COLO668 (cell line): ENCODE data around the gene CTDP1.

Experiments used
- DNase-seq: peaks from one replicate; lab custom pipeline; 2025; ENCODE audit not compliant: unreplicated experiment; lab: John Stamatoyannopoulos, UW

Gene CTDP1

DNA sequence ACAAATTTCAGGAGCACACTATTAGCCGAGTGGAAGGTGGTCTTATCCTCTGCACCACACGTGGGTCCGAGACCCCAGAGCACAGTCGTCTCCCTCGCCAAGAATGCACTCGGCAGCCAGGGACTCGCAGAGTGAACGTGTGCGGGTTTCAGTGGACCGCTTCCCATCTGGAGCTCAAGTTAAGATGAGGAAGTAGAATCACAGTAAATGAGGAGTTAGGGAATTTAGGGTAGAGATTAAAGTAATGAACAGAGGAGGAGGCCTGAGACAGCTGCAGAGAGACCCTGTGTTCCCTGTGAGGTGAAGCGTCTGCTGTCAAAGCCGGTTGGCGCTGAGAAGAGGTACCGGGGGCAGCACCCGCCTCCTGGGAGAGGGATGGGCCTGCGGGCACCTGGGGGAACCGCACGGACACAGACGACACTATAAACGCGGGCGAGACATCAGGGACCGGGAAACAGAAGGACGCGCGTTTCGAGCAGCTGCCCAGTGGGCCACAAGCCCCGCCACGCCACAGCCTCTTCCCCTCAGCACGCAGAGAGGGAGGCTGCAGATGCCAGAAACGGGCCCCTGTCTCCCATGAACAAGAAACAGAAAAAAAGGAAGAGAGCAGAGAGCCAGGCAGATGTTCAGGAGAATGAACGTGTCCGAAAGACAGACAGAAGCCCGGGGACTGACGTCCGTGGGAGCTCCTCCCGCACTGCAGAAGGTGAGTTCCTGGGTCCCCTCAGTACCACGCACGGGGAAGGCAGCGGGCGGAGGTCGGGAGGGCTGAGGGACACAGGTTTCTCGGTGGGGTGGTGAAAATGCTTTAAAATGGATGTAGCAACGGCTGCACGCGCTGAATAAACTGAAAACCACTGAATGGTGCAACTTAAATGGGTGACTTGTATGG lies 112.7 kb downstream of the CTDP1 start:
- DNase-seq = no peak

DNA sequence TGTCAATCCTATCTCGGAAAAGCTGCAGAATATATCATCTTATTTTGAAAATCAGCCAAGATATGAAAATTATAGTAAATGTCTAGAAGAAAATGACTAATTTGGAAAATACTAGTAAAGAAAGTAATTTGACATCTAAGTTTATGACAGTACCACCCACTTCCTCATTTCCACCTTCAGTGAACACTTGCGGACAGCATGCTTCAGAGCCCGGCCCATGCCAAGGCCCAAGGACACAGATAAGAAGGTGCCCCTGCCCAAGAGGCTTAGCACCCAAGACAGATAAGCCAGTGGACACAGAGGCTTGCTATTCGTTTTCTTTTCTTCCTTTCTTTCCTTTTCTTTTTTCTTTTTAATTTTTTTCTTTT lies 113.4 kb downstream of the CTDP1 start:
- no peak for DNase-seq

DNA sequence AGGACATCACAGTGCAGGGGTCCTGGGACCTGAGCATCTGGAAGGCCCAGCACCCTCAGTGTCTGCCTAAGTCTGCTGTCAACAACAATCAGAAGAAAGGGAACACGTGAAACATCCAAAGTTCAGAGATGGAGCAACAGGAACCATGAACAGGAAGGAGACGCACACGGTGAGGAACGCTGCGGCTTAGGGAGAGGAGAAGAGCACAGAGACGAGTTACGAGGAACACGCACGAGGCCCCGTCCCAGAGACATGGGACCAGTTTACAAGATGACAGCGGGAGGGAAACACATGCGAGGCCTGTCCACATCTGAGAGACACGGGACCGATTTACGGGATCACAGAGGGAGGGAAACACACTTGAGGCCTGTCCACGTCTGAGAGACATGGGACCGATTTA lies 115.2 kb downstream of the CTDP1 start:
- DNase-seq = no peak

DNA sequence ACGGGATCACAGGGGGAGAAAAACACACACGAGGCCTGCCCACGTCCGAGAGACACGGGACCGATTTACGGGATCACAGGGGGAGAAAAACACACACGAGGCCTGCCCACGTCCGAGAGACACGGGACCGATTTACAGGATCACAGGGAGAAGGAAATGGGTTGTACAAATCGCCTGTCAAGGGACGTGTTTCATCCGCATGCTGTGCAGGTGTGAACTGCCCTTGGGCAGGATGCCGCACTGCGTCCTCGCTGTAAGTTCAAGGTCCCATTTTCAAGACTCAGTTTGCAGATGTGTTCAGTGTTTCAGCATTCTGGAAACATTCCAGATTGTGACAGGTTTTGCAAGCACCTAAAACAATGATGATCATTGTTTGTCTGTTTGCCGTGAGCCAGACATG lies 115.8 kb downstream of the CTDP1 start:
- no peak for DNase-seq

DNA sequence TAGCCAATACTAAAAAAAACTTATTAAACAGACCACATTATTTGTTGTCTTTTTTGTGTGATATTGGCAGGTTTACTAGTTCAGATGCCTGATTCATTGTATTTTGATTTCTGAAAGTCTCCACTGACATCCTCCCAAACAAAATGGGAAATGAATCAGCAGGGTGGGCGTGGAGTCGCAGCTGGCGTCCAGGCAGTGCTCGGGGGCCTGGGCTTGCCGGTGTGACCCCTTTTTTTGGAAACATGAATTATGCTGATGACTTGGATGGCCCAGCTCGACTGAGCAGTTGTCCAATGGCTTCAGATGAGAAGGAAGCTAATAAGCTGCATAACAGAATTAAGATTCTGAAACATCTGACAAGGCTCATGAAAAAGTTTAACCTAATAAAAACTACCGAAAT lies 116.4 kb downstream of the CTDP1 start:
- no peak for DNase-seq

DNA sequence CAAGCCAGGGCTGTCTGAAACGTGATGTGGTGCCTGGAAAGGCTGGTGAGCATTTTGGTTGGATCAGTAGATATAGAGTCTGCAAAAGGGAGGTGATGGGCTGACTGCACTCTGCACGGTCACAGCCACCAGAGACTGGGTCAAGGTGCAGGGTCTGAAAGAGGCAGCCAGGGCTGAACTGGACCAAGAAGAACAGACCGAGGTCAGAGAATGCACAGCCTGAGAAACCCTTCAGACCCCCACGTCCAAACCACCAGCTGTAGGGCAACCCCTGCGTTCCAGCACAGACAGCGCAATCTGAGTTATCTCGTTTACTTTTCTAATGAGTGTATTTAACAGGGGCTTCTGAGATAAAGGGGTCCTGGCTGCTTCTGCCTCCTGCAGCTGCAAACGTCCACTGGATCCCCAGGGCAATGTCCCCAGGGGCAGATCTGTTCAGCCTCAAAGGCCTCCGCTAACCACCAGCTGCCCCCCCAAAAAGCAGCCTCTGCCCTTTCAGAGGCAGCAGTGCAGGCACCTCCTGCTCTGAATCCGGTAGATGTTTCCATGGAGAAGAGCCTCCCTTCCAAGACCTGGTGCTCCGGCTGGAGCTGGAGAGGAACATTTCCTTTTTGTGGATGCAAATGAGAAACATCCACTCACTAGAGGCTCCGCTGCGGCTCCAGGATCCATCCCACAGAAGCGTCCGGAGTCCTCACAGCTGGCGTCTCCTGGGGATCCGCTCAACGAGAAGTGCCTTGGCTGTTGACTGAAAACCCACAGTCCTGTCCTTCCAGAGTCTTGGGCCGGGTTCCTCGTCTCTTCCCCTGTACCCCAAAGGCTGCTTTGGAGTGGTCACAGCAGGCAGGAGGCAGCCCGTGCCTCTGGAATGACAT lies 117.2 kb downstream of the CTDP1 start:
- peak; percentile 17 for DNase-seq

DNA sequence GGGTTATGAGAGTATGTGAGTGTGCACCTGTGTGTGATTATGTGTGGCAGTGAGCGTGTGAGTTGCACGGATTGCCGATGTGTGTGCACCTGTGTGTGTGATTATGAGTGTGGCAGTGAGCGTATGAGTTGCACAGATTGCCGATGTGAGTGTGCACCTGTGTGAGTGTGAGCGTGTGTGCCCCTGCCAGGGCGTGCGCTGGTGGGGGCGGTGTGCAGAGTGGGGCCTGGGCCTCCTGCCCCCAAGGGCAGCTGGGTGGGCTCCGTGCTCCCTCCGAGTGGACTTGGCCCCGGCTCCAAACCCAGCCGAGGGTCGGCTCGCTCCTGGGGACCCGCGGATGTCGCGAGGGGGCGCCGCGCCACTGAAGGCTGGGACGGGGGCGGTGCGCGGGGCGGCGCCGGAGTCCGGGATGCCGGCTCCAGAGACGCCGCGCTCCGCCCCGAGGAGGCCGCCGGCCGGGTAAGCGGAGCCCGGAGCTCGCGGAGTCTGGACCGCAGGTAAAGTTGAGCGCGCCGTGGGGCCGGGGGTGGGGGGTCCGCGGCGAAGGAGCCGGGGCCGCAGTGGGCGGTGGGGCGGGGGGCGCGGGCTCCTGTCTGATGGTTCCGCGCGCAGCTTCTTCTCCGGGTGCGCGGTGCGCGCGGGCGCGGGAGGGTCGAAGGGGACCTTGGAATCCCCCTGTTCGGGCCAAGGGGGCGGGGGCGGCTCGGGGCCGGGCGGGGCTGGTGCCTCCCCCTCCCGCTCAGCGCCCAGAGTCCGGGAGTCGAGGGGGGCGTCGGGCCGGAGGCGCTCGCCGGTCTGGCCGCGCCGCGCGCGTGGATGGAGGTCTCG lies 118.1 kb downstream of the CTDP1 start, which contains the start of gene KCNG2:
Gene KCNG2, plus strand, starts transcription at position 421 of the 828 bp plus-strand sequence. CDS start 65,730 bp downstream, outside the sequence.
- peak; percentile 29 for DNase-seq

DNA sequence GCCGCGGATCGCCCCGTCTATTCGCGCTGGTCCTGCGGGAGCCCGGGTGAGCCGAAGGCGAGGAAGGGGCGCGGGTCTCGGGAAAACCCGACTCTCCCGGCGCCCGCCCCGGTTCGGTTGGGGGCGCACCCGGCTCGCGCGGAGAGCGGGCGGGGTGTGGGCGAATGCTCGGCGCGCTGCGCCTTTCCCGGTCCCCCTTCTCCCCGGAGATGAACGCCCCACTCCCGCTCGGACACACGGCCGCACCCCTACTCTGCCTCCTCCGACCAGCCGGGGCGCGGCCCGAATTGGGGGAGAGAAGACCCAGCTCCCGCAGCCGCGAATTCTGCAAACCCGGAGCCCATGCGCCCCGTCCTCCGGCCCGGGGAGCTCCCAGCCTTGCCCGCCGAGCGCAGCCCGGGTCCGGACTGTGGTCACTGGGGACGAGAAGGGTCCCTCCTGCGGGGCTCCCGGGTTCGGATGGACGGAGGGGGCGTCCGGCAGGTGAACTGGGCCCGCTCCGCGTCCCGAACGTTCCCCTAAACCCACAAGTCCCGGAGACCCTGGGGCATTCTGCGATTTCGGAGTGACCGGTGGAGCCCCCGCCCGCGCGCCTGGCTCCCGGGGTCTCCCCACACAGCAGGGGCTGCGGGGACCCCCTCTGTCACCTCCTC lies 118.9 kb downstream of the CTDP1 start:
- DNase-seq = no peak

DNA sequence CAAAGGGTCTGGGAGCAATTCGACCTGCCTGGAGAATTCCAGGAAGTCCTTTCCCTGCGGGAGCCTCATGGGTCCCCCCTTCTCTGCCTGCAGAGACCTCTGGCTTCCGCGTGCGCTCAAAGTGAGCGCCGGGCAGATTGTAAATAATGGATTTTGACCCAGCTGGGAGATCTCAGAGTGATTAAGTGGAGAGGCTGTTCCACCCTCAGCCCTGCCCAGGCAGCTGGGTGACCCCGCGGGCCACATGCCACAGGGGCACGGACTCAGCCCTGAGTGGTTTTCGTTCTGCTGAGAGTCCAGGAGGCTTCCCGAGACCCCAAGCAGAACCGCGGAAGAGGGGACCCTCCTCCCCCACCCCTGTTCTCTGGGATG lies 119.4 kb downstream of the CTDP1 start:
- no peak for DNase-seq

DNA sequence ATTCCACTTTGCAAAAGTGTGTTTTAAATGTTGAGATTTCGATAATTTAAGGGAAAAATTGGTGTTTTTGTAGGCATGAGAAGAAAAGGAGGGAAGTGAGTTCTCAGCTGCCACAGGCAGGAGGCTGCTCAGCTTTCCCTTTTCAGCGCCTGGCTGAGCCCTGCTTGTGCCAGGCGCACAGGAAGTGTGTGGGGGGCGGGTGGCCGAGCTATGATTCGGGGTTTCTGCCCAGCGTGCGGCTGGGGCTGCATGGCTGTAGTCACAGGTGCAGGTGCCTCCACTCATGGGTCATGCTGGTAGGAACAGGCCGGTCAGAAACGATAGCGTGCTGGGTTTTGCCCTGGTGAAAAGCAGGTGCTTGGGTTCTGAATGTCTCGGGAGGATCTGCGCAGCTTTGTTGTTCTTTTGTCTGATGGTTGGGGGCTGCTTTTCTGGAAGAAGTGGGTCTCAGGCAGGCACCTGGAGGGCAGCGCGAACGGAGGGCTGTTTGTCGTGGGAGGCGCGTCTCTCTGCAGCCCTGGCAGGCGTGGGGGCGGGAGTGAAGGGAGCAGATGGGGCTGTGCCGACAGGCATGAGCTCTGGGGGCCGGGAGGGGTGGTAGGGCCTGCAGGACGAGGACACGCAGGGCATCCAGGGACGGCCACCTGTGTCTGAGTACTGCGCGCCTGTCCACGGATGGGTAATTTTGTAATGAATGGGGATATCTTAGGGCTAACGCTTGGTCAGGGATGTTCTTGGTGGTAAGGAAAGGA lies 120.2 kb downstream of the CTDP1 start:
- no peak for DNase-seq

DNA sequence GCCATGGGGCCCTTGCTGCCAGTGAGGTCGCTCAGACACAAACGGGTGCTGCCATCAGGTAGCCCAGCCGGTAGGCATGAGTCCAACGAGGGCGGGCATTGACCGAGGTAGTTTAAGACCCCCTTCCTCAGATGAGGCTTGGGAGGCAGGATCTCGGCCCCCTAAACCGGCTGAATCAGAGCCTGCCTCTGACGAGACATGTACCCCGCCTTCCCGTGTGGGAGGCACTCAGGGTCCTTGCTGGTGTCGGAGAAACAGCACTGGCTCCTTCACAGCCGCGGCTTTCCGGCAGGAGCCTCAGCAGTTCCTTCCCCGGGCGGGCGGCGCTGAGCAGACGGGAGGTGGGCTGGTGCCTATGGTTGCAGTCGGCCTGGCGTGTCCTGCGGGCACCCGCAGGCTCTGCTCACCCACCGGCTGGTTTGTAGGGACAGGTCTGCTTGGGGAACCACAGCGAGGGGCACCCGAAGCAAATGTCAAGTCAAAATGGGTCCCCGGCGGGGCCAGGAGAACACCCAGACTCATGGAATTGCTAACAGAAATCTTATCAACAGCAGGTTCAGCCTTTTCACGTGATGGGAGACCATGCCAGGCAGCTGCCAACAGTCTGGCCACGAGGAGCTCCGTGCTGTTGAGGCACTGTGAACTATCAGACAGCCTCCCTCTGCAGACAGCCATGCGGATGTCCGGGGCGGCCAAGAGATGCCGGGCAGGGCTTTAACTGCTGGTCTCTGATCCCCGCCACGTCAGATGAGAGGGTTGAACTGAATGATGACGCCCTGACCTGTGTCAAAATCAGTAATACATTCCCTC lies 121.0 kb downstream of the CTDP1 start:
- DNase-seq = no peak

DNA sequence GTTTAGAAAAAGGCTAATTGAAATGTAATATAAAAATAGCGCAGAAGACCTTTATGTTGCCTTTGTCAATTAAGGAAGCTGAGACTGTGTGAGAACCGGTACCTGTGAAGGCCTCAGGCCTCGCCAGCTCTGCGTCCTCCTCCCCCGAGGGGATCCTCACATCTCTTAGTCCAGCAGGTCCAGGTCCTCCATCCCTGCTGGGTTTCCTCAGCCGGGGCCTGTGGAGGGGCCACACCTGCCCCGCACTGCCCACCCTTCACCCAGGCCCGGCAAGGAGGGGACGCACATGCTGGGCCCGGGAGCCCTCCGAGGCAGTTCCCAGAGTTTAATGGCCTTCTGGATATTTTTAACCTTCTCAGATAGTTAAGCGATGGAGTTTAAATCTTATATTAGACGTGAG lies 121.6 kb downstream of the CTDP1 start:
- no peak for DNase-seq

DNA sequence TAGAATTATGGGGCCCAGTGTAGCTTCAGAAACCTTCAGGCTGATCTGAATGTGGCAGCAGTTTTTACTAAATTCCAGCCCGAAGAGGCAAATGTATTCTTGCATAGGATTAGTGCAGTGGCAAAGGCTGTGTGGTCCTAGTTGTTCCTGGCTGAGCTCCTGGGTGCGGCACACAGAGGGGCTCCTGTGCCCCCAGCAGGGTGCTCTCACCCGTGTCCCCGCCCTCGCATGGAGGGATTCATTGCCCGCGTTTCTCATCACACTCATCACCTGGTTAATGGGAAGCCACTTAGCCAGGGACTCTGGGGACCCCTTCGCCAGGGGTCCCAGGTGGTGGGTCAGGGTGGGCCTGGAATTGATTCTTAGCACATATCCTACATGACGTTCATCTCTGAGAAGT lies 122.0 kb downstream of the CTDP1 start:
- no peak for DNase-seq

DNA sequence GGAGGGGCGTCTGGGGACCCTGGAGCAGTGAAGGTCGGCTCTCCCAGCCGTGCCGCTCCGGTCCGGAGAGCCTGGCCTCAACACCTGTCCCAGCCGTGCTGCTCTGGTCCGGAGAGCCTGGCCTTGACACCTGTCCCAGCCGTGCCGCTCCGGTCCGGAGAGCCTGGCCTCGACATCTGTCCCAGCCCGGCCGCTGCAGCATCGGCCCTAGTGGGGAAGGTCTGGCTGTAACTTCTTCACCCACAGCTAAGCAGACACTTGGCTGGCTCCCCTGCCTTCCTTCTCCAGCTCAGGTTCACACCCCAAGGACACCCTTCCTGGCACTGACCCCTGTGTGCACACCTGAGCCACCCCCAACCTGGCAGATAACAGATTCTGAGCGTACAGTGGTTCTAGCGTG lies 122.7 kb downstream of the CTDP1 start:
- no peak for DNase-seq

DNA sequence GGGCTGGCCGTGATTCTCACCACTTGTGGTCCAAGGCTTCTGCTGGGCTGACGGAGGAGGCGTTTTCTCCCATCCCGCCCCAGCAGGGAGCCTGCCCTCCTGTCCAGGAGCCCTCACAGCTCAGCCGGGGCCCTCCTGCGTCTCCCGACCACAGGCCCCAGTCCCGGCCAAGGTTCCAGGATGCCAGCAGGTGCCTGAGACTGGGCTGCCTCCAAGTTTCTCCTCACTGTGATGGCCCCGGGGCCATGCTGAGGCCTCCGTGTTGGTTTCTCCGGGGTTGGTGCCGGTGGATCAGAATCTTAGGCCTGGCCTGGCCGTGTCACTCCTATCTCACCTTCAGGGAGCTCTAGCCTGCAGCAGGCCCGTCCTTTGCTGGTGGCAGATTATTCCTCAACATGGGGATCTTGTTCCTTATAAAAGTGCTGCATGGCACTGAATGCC lies 124.0 kb downstream of the CTDP1 start:
- no peak for DNase-seq
